ENCODE results near the gene GTF2IRD1. TPM values are rescaled to one million over a fixed set of nuclear protein-coding genes. Genes with fewer than 3 reads are reported as not detected.

The GTF2IRD1 gene
- total and polyA plus RNA-seq, 10 donors: 2.4 to 6.6 (median 3.6) TPM

GRCh38 chr7:74502216-74502891 lies 48.6 kb downstream of the GTF2IRD1 start:
- 90 to 98% (median 93%) methylated on average over 9 to 14 of the region's 14 CpGs for WGBS, 5 donors
- Histone ChIP-seq H3K4me1 (no peaks in the 10 kb centered on the region), H3K9me3 (no peaks in the 10 kb centered on the region), H3K36me3 (no peaks in the 10 kb centered on the region), H3K27ac (no peak overlapping the region), H3K4me3 (no peak overlapping the region), H3K27me3 (replicated peaks in 1 of 7) (no peaks in the 10 kb centered on the region)
- TF ChIP-seq POLR2AphosphoS5 (IDR thresholded peaks at IDR 0.05): no peak
- no peak for TF ChIP-seq POLR2A (IDR thresholded peaks at IDR 0.05)
- TF ChIP-seq CTCF (IDR thresholded peaks at IDR 0.05 in 8 of 11, conservative IDR thresholded peaks at IDR 0.05 in 3 of 11): no peak
- DNase-seq: no peak
- intact Hi-C loops (cut with DNase I; ENCODE audit: low total_unique reads): no loop called here

GRCh38 chr7:74503061-74503460 lies 49.4 kb downstream of the GTF2IRD1 start:
- H3K27ac ChIP-seq: no peak overlapping the region
- 89 to 97% (median 92%) methylated on average over 8 of the region's 8 CpGs for WGBS, 5 donors
- no peaks in the 10 kb centered on the region for H3K4me1 ChIP-seq
- no peak overlapping the region for H3K4me3 ChIP-seq
- intact Hi-C loops (cut with DNase I; ENCODE audit: low total_unique reads): no loop called here
- H3K36me3 ChIP-seq: no peaks in the 10 kb centered on the region
- no peaks in the 10 kb centered on the region for H3K27me3 ChIP-seq (replicated peaks in 1 of 7)
- DNase-seq: no peak
- no peak for TF ChIP-seq CTCF (IDR thresholded peaks at IDR 0.05 in 8 of 11, conservative IDR thresholded peaks at IDR 0.05 in 3 of 11)
- no peak for TF ChIP-seq POLR2AphosphoS5 (IDR thresholded peaks at IDR 0.05)
- no peak for TF ChIP-seq POLR2A (IDR thresholded peaks at IDR 0.05)
- no peaks in the 10 kb centered on the region for H3K9me3 ChIP-seq

GRCh38 chr7:74503943-74504342 lies 50.2 kb downstream of the GTF2IRD1 start:
- Histone ChIP-seq H3K36me3 (no peaks in the 10 kb centered on the region), H3K27ac (no peak overlapping the region), H3K9me3 (no peaks in the 10 kb centered on the region), H3K4me3 (no peak overlapping the region), H3K27me3 (replicated peaks in 1 of 7) (no peaks in the 10 kb centered on the region), H3K4me1 (no peaks in the 10 kb centered on the region)
- 95 to 99% (median 97%) methylated on average over 8 of the region's 8 CpGs for WGBS, 5 donors
- TF ChIP-seq POLR2A (IDR thresholded peaks at IDR 0.05): no peak
- no peak for TF ChIP-seq CTCF (IDR thresholded peaks at IDR 0.05 in 8 of 11, conservative IDR thresholded peaks at IDR 0.05 in 3 of 11)
- no peak for TF ChIP-seq POLR2AphosphoS5 (IDR thresholded peaks at IDR 0.05)
- no peak for DNase-seq
- intact Hi-C loops (cut with DNase I; ENCODE audit: low total_unique reads): no loop called here

- no peaks in the 10 kb centered on the region for H3K9me3 ChIP-seq
- DNase-seq: no peak
- WGBS, 5 donors: 76 to 87% (median 86%) methylated on average over 14 to 20 of the region's 20 CpGs
Measured at GRCh38 chr7:74505471-74506324, 52.0 kb downstream of the GTF2IRD1 start.

More at GRCh38 chr7:74505471-74506324, 52.0 kb downstream of the GTF2IRD1 start:
- Histone ChIP-seq H3K4me1 (no peaks in the 10 kb centered on the region), H3K27ac (no peak overlapping the region), H3K4me3 (no peak overlapping the region), H3K27me3 (replicated peaks in 1 of 7) (no peaks in the 10 kb centered on the region), H3K36me3 (no peaks in the 10 kb centered on the region)
- intact Hi-C loops (cut with DNase I; ENCODE audit: low total_unique reads): no loop called here
- TF ChIP-seq POLR2AphosphoS5 (IDR thresholded peaks at IDR 0.05): no peak
- TF ChIP-seq CTCF (IDR thresholded peaks at IDR 0.05 in 8 of 11, conservative IDR thresholded peaks at IDR 0.05 in 3 of 11): no peak
- no peak for TF ChIP-seq POLR2A (IDR thresholded peaks at IDR 0.05)

Data from spleen (tissue), 11 donors.